ENCODE data around the gene ACVR1B. TPM values are rescaled to one million over a fixed set of nuclear protein-coding genes. Genes with fewer than 3 reads are reported as not detected.
A peak's percentile ranks its signal among the peaks of the same experiment; 100 is the strongest.

Gene ACVR1B
- total and polyA plus RNA-seq, 2 experiments from 2014 or later = 2.4 to 7.5 TPM

- no peaks in the 10 kb centered on the region for H3K9me2 ChIP-seq (ENCODE audit: insufficient read depth)
- no peak for DNase-seq (ENCODE audit: low spot score)
- Mint-ChIP-seq H3K27ac (no peak overlapping the region), H3K27me3 (ENCODE audit: insufficient read depth, low read depth, poor library complexity) (peaks cover 26% of the 10 kb centered on the region), H3K4me1 (peaks cover 20% of the 10 kb centered on the region), H3K9me3 (no peaks in the 10 kb centered on the region), H3K4me3 (peak overlapping the region; percentile 19; the same call in 2 of the 3 replicates), H3K36me3 (ENCODE audit: low read depth) (no peaks in the 10 kb centered on the region)
- 0 out of 2 replicates have a peak, but pooled peaks cover 4% of the 10 kb centered on the region for H3F3A ChIP-seq (replicated peaks; ENCODE audit: low read depth)
- H3K4me3 ChIP-seq = no peak overlapping the region
- no peaks in the 10 kb centered on the region for H3K36me3 ChIP-seq (ENCODE audit: insufficient read depth)
- no peak overlapping the region for H3K27ac ChIP-seq (ENCODE audit: low read depth)
- H3K4me1 ChIP-seq (ENCODE audit: insufficient read depth) = peaks cover 10% of the 10 kb centered on the region
- peaks cover 54% of the 10 kb centered on the region for H3K79me2 ChIP-seq (replicated peaks; ENCODE audit: insufficient read depth)
- TF ChIP-seq CTCF (conservative IDR thresholded peaks at IDR 0.05; ENCODE audit: low read depth in 2 of 2) (no peak), JUNB (IDR thresholded peaks at IDR 0.05; ENCODE audit: unreplicated experiment) (no peak), ZNF114 (CRISPR knock-in tag; IDR thresholded peaks at IDR 0.05) (no peak), REST (IDR thresholded peaks at IDR 0.05; ENCODE audit: unreplicated experiment) (no peak), ETS1 (IDR thresholded peaks at IDR 0.05) (no peak), ZNF462 (CRISPR knock-in tag; IDR thresholded peaks at IDR 0.05) (no peak), POLR2AphosphoS5 (IDR thresholded peaks at IDR 0.05; ENCODE audit: low read depth) (no peak), CREB1 (CRISPR knock-in tag; IDR thresholded peaks at IDR 0.05; ENCODE audit: low read depth) (no peak), NANOG (IDR thresholded peaks at IDR 0.05; ENCODE audit: borderline replicate concordance) (no peak), EZH2 (IDR thresholded peaks at IDR 0.05; ENCODE audit: low read depth, unreplicated experiment) (no peak), ZNF331 (CRISPR knock-in tag; IDR thresholded peaks at IDR 0.05; ENCODE audit: low read depth) (no peak), STAT1 (IDR thresholded peaks at IDR 0.05; ENCODE audit: unreplicated experiment) (no peak), EZH2phosphoT487 (IDR thresholded peaks at IDR 0.05; ENCODE audit: unreplicated experiment) (no peak)
- ATAC-seq = no peak
- peaks cover 41% of the 10 kb centered on the region for H4K20me1 ChIP-seq (replicated peaks; ENCODE audit: insufficient read depth)
- no peak overlapping the region for H3K4me2 ChIP-seq
- peaks cover 65% of the 10 kb centered on the region for H3K27me3 ChIP-seq (ENCODE audit: insufficient read depth)
- no peak overlapping the region for H2AFZ ChIP-seq
These were observed 2.4 kb downstream of the ACVR1B start for GRCh38 chr12:51953864-51954263.

Data from GM23338 (cell line).